Parathyroid adenoma (tissue), 2 donors: ENCODE measurements around the gene SLC39A11.

Experiments used
- H2AFZ ChIP-seq: fragments of 300-600 bp; sonication (generic); one replicate; pipeline ENCODE4 v1.7.0; 2017; ENCODE audit warnings: antibody characterized with exemption, mild to moderate bottlenecking
- H3K27ac ChIP-seq: fragments of 300-600 bp; sonication (generic); one replicate; pipeline ENCODE4 v1.7.0; 2017
- H3K27me3 ChIP-seq: fragments of 300-600 bp; sonication (generic); one replicate; pipeline ENCODE4 v1.7.0; 2017; ENCODE audit warnings: low read length; ENCODE audit not compliant: control insufficient read depth, insufficient read depth
- H3K36me3 ChIP-seq: fragments of 300-600 bp; sonication (generic); one replicate; pipeline ENCODE4 v1.7.0; 2017; ENCODE audit warnings: low read length; ENCODE audit not compliant: control insufficient read depth, insufficient read depth
- H3K4me1 ChIP-seq: fragments of 300-600 bp; sonication (generic); one replicate; pipeline ENCODE4 v1.7.0; 2017; ENCODE audit warnings: control low read depth
- H3K4me2 ChIP-seq: fragments of 300-600 bp; sonication (generic); one replicate; pipeline ENCODE4 v1.7.0; 2017; ENCODE audit warnings: low read length
- H3K4me3 ChIP-seq: fragments of 300-600 bp; sonication (generic); one replicate; pipeline ENCODE4 v1.7.0; 2017; ENCODE audit warnings: low read depth, low read length
- H3K79me2 ChIP-seq: fragments of 300-600 bp; sonication (generic); one replicate; pipeline ENCODE4 v1.7.0; 2017; ENCODE audit warnings: control low read depth
- H3K9ac ChIP-seq: fragments of 300-600 bp; sonication (generic); one replicate; pipeline ENCODE4 v1.7.0; 2017; ENCODE audit warnings: mild to moderate bottlenecking
- H3K9me3 ChIP-seq: fragments of 300-600 bp; sonication (generic); one replicate; pipeline ENCODE4 v1.7.0; 2017; ENCODE audit warnings: low read length; ENCODE audit not compliant: control insufficient read depth
- CTCF ChIP-seq: fragments of 300-600 bp; sonication (generic); IDR thresholded peaks from one replicate; pipeline ENCODE4 v1.7.0; 2017; ENCODE audit warnings: antibody characterized with exemption, mild to moderate bottlenecking
- donor health status: primary hyperparathyroidism.

Gene SLC39A11

GRCh38 chr17:73058022-73058421 is 34.5 kb downstream of the SLC39A11 start:
- H3K79me2 ChIP-seq = no peaks in the 10 kb centered on the region
- H3K4me2 ChIP-seq = no peak overlapping the region
- no peak overlapping the region for H3K4me3 ChIP-seq
- no peaks in the 10 kb centered on the region for H3K4me1 ChIP-seq
- H3K36me3 ChIP-seq = no peaks in the 10 kb centered on the region
- TF ChIP-seq CTCF = no peak
- no peak overlapping the region for H3K9ac ChIP-seq
- H2AFZ ChIP-seq = no peak overlapping the region
- H3K27me3 ChIP-seq = no peaks in the 10 kb centered on the region
- no peak overlapping the region for H3K27ac ChIP-seq
- H3K9me3 ChIP-seq = no peaks in the 10 kb centered on the region

DNA sequence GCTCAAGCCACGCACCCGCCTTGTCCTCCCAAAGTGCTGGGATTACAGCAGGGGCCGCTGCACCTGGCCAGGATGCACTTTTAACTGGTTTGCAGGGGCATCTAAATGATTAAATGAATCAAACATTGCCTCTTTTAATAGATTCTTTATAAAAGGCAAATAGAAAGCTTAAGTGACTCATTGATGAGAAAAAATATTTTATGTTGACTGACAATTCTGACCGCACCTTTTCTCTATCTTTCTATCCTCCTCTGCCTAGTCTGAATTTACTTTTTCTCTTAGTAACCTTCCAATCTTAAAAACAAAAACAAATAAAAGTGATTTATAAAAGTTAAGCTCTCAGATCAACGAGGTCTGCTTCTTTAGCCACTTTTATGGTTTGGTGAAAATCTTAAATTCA is 35.3 kb downstream of the SLC39A11 start:
- H3K9me3 ChIP-seq = no peaks in the 10 kb centered on the region
- no peaks in the 10 kb centered on the region for H3K79me2 ChIP-seq
- no peak for TF ChIP-seq CTCF
- H2AFZ ChIP-seq = no peak overlapping the region
- H3K27ac ChIP-seq = no peak overlapping the region
- no peak overlapping the region for H3K4me3 ChIP-seq
- no peaks in the 10 kb centered on the region for H3K36me3 ChIP-seq
- H3K27me3 ChIP-seq = no peaks in the 10 kb centered on the region
- H3K4me1 ChIP-seq = no peaks in the 10 kb centered on the region
- H3K9ac ChIP-seq = no peak overlapping the region
- no peak overlapping the region for H3K4me2 ChIP-seq

- H2AFZ ChIP-seq = no peak overlapping the region
- TF ChIP-seq CTCF = no peak
Measured at GRCh38 chr17:73052923-73053322, 39.6 kb downstream of the SLC39A11 start.

DNA sequence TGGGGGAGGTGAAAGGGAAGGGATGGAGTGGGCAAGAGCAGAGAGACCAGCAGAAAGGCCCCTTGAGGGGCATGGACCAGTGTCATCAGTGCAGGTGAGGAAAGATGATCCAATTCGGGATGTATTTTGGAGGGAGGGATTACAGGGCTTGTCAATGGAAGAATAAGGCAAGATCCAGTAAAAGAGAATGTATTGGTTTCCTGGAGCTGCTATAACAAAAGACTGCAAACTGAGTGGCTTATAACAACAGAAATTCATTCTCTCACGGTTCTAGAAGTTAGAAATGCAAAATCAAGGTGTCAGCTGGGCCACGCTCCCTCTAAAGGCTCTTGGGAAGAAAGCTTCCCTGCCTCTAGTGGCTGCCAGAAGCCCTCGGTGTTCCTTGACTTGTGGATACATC is 41.7 kb downstream of the SLC39A11 start:
- H3K4me2 ChIP-seq = no peak overlapping the region
- no peaks in the 10 kb centered on the region for H3K9me3 ChIP-seq
- no peaks in the 10 kb centered on the region for H3K4me1 ChIP-seq
- no peaks in the 10 kb centered on the region for H3K27me3 ChIP-seq
- no peak for TF ChIP-seq CTCF
- no peaks in the 10 kb centered on the region for H3K79me2 ChIP-seq
- no peak overlapping the region for H3K27ac ChIP-seq
- no peaks in the 10 kb centered on the region for H3K36me3 ChIP-seq
- H2AFZ ChIP-seq = no peak overlapping the region
- H3K4me3 ChIP-seq = no peak overlapping the region
- no peak overlapping the region for H3K9ac ChIP-seq

More at GRCh38 chr17:73052923-73053322, 39.6 kb downstream of the SLC39A11 start:
- no peaks in the 10 kb centered on the region for H3K79me2 ChIP-seq
- H3K27ac ChIP-seq = no peak overlapping the region
- H3K36me3 ChIP-seq = no peaks in the 10 kb centered on the region
- no peak overlapping the region for H3K4me2 ChIP-seq
- no peak overlapping the region for H3K4me3 ChIP-seq
- no peaks in the 10 kb centered on the region for H3K9me3 ChIP-seq
- H3K4me1 ChIP-seq = no peaks in the 10 kb centered on the region
- no peaks in the 10 kb centered on the region for H3K27me3 ChIP-seq
- H3K9ac ChIP-seq = no peak overlapping the region

DNA sequence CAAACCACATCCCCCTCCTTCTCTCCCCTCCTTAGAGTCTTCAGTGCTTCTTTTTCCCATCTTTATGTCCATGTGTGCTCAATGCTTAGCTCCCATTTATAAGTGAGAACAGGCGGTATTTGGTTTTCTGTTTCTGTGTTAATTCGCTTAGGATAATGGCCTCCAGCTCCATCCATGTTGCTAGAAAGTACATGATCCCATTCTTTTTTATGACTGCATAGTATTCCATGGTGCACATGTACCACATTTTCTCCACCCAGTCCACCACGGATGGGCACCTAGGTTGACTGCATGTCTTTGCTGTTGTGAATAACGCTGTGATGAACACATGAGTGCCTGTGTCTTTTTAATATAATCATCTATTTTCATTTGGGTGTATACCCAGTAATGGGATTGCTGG is 44.3 kb downstream of the SLC39A11 start:
- Histone ChIP-seq H3K4me1 (no peaks in the 10 kb centered on the region), H3K9ac (no peak overlapping the region), H3K4me3 (no peak overlapping the region), H3K36me3 (no peaks in the 10 kb centered on the region), H3K9me3 (no peaks in the 10 kb centered on the region), H2AFZ (no peak overlapping the region), H3K27ac (no peak overlapping the region), H3K27me3 (no peaks in the 10 kb centered on the region), H3K4me2 (no peak overlapping the region), H3K79me2 (no peaks in the 10 kb centered on the region)
- no peak for TF ChIP-seq CTCF
